ENCODE data around the gene FIGN.

FIGN gene

DNA sequence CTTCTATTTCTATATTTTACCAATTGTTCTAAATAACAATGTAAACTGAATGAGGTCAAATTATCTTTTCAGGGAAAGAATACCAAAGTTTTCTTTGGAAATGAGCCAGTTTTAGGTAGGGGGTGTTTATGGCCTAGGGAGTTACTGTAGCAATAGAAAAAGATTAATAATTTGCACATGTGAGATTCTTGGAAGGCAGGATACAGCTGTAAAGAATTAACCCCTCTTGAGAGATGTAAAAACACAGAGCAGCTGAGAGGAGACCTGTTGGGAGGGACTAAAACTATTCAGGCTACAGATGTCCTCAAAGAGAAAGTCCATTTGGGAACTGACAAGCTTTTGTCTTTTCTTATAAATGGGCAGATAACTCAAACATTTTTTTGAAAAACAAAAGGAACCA is 182.2 kb downstream of the FIGN start:
- no peak for DNase-seq

DNA sequence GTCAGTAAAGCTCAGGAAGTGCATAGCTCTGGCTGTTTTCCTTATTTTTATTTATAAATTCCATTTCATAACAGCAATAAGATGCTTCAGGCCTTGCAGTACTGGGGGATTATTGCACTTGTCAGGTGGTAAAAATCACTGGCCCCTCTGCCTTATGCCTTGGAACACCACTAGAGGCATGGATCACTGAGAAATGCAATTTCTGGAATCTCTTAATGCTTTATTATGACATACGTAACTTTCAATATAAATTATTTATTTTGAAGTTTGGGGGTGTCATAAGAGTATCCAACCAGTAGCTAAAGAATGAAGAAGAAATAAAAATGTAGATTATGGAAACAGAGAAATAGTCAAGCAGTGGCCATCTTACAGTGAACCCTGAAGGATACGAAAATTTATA is 183.1 kb downstream of the FIGN start:
- no peak for DNase-seq

GRCh38 chr2:163551616-163552373 is 184.0 kb downstream of the FIGN start:
- DNase-seq, result no peak

DNA sequence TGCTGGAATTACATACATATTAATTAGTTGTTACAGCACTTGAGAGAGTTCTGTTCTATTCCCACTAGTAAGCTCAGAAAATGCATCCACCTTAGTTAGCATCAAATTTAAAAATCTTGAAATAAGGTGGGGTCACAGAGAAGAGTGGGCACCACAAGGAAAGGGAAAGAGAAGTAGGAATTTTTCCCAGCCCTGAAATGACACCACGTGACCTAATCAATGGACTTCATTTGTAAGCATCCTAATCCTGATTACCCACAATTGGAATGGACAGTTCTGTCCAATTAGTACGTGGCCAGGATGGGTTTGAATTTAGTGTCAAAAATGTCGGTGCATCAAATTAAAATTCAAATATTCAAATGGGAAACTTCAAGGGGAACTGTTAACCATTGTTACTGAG is 186.8 kb downstream of the FIGN start:
- DNase-seq, result no peak

Data from bone marrow (tissue), 2 donors.